SK-MEL-5 (cell line): ENCODE data around the gene PHYKPL. TPM values are rescaled to one million over a fixed set of nuclear protein-coding genes. Genes with fewer than 3 reads are reported as not detected.

Source experiments
- DNase-seq: peaks from one replicate; pipeline ENCODE4 v3.0.0-alpha.2; 2016; ENCODE audit warnings: low read depth, low spot score
- in situ Hi-C: cut with HindIII; loops from 2 replicates; pipeline ENCODE4 v1.10.0; 2016; ENCODE audit warnings: low sequenced_read_pairs, high pct_unique_total_duplicates, low pct_unique_long_range_greater_than_20kb
- total RNA-seq: library from RNA; depleted of rRNA; stranded (reverse); fragments of >200 nt; shearing (Covaris generic); gene quantifications from 2 replicates; pipeline ENCODE4 v1.2.3, GENCODE V29; 2014; rRNA removed

PHYKPL gene
- total RNA-seq, 1 experiment from 2014 or later = 7.7 TPM

- DNase-seq = no peak
- in situ Hi-C loops = no loop called here
Measured at GRCh38 chr5:178187014-178187413, 45.6 kb downstream of the PHYKPL start, which contains the start of gene GMCL2. GMCL2 (minus strand) TSS chr5:178187371; CDS start chr5:178187299, 72 bp downstream.

GRCh38 chr5:178186427-178186826 is 46.2 kb downstream of the PHYKPL start:
- in situ Hi-C loops = no loop called here
- no peak for DNase-seq

DNA sequence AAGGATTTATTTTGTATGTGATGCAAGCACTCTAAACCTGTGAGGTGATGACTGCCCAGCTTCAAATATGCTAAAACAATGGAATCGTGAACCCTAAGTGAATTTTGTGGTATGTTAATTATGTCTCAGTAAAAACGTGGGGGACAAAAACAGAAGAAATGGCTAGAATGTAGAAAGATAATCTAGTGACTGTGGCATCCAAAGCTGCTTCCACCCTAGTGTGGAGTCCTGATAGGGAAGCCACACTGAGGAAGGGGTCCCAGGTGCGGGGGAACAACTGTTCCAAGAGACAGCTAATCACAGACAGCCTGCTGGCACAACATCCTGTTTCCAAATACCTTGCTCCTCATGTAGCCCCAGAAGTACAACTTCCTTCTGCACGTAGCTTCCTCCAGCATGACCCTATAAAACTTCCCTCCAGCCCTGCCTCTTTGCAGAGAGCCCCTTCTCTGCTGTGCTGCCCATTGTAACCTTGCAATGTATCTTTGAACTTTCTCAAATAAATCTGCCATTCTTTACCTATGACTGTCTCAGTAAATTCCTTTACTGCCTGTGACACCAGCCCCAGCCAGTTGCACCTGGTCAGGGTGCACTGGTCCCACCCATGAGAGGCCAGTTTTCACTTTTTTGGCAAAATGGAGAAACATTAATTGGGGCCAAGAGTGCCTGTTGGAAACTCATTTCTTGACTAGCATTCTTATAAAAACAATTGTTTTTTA is 50.3 kb downstream of the PHYKPL start:
- in situ Hi-C loops = no loop called here
- DNase-seq = no peak

GRCh38 chr5:178180141-178180863 is 52.3 kb downstream of the PHYKPL start:
- DNase-seq = no peak
- in situ Hi-C loops = no loop called here

DNA sequence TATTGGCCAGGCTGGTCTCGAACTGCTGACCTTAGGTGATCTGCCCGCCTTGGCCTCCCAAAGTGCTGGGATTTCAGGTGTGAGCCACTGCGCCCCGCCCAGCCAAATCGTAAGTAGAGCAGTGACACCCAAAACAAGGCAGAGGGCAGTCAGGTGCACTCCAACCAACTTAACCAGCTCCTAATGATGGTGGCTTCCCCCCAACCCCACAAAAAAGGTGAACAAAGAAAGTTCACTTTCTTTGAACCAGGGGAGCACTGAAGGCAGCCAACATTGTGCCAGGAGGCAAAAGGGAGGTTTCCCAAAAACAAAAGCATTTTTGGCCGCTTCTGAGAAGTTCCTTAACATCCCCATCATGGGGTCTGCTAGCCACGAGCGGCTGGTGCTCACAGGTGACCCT is 55.0 kb downstream of the PHYKPL start:
- in situ Hi-C loops = no loop called here
- DNase-seq = no peak

DNA sequence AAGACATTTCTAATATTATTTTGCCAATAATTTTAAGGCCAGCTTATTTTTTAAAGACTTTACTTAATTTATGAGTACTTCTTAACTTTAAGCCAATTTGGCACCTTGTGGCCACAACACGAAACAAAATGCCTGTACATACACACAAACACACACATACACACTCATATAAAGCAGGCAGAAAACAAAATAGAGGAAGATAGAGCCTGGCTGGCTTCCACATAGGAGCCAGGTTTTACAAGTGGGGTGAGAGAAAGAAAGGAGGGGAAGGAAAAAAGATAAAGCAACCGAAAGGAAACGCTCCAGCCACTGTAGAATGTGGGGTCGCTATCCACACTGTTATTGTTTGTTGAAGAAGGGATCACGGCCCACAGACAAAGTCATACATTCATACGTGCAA is 55.8 kb downstream of the PHYKPL start:
- in situ Hi-C loops = no loop called here

GRCh38 chr5:178174456-178174855 is 58.1 kb downstream of the PHYKPL start:
- DNase-seq = no peak
- in situ Hi-C loops = no loop called here

More for the DNA sequence above, 55.8 kb downstream of the PHYKPL start:
- DNase-seq = no peak

- no peak for DNase-seq
- in situ Hi-C loops = no loop called here
Measured at GRCh38 chr5:178170455-178170854, 62.1 kb downstream of the PHYKPL start.

DNA sequence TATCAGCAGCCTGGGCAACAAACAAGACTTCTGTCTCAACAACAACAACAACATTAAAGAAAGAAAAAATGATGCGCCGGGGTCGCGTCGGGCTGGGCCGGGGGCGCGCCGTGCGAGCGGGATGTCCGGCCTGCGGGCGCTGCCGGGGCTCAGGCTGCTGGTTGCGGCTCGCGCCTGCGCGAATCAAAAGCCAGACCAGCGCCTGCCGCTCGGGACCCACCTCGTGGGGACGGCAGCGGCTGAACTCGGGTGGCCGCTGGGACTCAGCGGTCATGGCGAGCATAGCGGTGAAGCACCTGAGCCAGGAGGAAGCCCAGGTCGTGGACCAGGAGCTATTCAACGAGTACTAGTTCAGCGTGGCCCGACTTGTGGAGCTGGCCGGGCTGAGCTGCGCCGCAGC is 67.0 kb downstream of the PHYKPL start:
- no peak for DNase-seq
- in situ Hi-C loops = no loop called here

DNA sequence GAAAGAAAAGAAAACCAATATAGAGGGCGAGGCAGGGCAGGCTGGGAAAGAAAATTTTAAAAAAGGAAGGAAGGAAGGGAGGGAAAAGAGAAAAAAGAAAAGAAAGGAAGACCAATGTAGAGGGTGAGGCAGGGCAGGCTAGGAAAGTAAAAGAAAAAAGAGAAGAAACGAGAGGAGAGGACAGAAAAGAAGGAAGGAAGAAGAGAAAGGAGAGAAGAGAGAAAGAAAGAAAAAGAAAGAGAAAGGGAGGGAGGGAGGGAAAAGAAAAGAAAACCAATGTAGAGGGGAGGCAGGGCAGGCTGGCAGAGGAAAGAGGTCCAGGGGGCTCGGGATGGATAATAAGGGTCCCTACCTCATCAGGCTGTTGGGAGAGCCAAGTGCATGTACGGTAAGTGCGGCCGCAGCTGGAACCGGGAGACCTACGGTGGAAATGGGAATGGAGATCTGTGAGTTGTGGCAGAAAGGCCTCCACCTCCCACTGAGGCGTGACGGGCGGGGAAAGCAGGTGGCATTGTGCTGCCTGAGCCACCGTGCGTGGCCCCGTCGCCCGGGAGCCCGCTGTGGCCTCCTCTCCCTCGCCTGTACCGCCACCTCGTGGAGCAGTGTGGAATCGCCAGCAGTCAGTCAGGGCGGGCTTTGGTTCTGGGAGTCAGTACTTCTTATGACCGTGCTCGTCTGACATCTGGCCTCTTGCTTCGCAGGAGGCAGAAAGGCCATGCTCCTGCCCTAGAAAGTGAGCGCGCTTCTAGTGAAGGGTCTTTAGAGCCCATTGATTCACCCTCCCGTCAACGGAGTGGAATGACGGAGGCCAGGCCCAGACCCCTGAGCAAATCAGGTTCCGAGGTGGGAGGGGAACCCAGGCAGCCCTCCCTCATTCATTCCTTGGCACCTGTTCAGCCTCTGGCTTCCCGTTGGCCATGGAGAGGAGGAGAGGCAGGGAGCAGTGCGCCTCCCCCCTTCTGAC is 68.5 kb downstream of the PHYKPL start:
- in situ Hi-C loops = no loop called here
- DNase-seq = peak; percentile 74

GRCh38 chr5:178162481-178162880 is 70.1 kb downstream of the PHYKPL start:
- no peak for DNase-seq
- in situ Hi-C loops = no loop called here

DNA sequence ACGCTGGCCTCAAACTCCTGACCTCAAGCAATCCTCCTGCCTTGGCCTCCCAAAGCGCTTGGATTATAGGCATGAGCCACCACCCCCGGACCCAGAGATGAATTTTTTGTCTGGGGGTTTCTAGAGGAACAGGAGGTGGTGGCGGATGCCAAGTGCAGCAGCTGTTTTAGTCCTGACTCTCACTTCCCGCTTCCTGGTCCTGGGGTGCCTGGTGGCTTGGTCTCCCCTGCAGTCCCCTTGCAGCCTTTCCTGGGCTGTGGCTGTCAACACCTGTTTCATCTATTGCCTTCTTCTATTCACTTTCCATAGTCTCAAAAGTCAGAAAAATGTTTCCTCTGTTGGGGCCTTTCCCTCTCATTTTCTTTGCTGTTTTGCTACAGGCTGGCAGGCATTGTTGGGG is 72.4 kb downstream of the PHYKPL start:
- in situ Hi-C loops = no loop called here
- no peak for DNase-seq

Other genes starting within 250 kb of the PHYKPL start
- gene PROP1, start 236.6 kb downstream of the PHYKPL start, total RNA-seq = not detected in 2 replicates
- gene N4BP3, start 119.3 kb downstream of the PHYKPL start, total RNA-seq = 2.8 and 3.6 TPM in 2 replicates
- 18.4 and 18.6 TPM in 2 replicates for gene RMND5B, start 101.8 kb downstream of the PHYKPL start, total RNA-seq
- 253 and 272 TPM in 2 replicates for gene NHP2, start 78.9 kb downstream of the PHYKPL start, total RNA-seq
- not detected in 2 replicates for gene GMCL2, start 45.4 kb downstream of the PHYKPL start, total RNA-seq
- 42.2 and 52.1 TPM in 2 replicates for gene HNRNPAB, start 28.3 kb downstream of the PHYKPL start, total RNA-seq